Central memory CD8-positive, alpha-beta T cell (primary cell): Measurements from ENCODE around the gene FGF12.
A peak's percentile ranks its signal among the peaks of the same experiment; 100 is the strongest.

ENCODE experiments used
- ATAC-seq: fragments of 150-1000 bp; cut with Tn5 transposase; replicated peaks from 2 replicates; pipeline ENCODE4 v1.10.0; 2022; ENCODE audit warnings: mild to moderate bottlenecking, moderate FRiP score, moderate number of reproducible peaks; ENCODE audit not compliant: poor library complexity, severe bottlenecking; ENCODE audit errors: extremely low read depth
- DNase-seq, 2 donors: peaks; one replicate each; pipeline ENCODE4 v3.0.0; 2021; ENCODE audit warnings: low spot score in 2 of 2
- H3K27ac Mint-ChIP-seq: one replicate; pipeline ENCODE4 v1.8.0; 2022; ENCODE audit warnings: low read depth, mild to moderate bottlenecking, moderate library complexity, mixed read lengths
- H3K27me3 Mint-ChIP-seq: one replicate; pipeline ENCODE4 v1.8.0; 2022; ENCODE audit warnings: mixed read lengths
- H3K36me3 Mint-ChIP-seq: one replicate; pipeline ENCODE4 v1.8.0; 2022; ENCODE audit warnings: mild to moderate bottlenecking, moderate library complexity, mixed read lengths; ENCODE audit not compliant: insufficient read depth
- H3K4me1 Mint-ChIP-seq: one replicate; pipeline ENCODE4 v1.8.0; 2022; ENCODE audit warnings: mixed read lengths
- H3K4me3 Mint-ChIP-seq: one replicate; pipeline ENCODE4 v1.8.0; 2022; ENCODE audit warnings: mild to moderate bottlenecking, moderate library complexity, mixed read lengths
- H3K9me3 Mint-ChIP-seq: one replicate; pipeline ENCODE4 v1.8.0; 2022; ENCODE audit warnings: mixed read lengths

FGF12 gene

DNA sequence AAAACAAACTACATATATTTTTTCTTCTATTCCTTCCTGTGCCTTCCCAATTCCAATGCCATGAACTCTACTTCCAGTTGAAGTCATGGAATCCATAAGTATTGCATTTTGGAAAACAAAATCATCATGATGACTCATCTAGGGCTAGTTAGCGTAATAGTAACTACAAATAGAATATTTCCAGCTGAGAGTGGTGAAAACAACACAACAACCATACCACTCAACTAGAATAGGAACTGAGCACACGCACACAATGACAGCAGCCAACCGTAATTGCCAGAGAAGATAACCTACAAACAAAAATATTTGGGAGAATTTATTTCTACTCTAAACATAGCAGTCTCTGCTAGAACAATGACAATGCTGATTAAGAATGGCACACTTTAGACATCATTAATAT, 225.9 kb downstream of the FGF12 start:
- Mint-ChIP-seq H3K4me1 (no peaks in the 10 kb centered on the region), H3K36me3 (no peaks in the 10 kb centered on the region), H3K4me3 (no peak overlapping the region), H3K27me3 (no peaks in the 10 kb centered on the region), H3K27ac (no peak overlapping the region), H3K9me3 (peaks cover 8% of the 10 kb centered on the region)
- no peak for DNase-seq
- no peak for ATAC-seq

DNA sequence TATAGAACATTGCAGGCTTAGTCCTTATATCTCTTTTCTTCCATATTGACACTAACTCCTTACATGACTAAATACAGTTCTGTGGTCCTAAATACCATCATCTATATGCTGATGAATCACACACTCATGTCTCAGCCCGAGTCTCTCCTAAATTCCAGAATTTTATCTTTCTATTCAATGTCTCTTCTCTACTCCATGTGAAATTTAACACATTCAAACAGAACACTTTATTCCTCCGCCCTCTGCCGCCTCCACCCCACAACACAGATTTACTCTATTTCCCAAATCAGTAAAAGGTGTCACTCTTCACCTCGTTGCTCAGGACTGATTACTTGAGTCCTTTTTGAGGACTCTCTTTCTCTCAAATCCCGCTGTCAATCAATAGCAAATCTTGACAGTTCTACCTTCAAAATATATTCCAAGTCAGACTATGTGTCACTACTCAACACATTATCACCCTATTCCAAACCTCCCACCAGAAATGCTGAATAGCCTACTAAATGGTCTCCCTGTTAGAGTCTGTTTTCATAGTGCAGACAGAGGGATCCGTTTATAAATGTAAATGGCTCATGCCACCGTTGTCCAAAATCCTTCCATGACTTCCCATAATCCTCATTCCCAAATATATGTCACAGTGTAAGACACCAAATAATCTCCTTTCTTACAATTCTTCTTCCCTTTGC, 230.3 kb downstream of the FGF12 start:
- Mint-ChIP-seq H3K27me3 (no peaks in the 10 kb centered on the region), H3K36me3 (no peaks in the 10 kb centered on the region), H3K9me3 (peaks cover 9% of the 10 kb centered on the region), H3K4me3 (no peak overlapping the region), H3K27ac (no peak overlapping the region), H3K4me1 (no peaks in the 10 kb centered on the region)
- no peak for ATAC-seq
- no peak for DNase-seq

DNA sequence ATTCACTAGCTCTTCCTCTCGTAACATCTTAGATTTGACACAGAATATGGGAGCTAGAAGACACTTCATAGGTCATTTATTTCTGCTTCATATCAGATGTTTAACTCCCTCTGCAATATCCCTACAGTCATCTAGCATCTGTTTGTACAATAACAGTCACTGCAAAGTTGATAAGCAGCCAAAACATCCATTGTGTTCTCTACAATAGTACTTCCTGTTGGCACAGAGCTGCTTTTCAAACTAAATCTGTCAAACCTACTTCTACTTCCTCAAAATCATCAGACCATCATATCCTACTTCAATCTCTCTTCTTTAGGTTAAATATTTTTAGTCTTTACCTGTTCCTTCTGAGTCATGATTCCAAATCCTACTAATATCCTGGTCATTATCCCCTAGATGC, 233.2 kb downstream of the FGF12 start:
- Mint-ChIP-seq H3K4me3 (no peak overlapping the region), H3K36me3 (no peaks in the 10 kb centered on the region), H3K27me3 (no peaks in the 10 kb centered on the region), H3K9me3 (peaks cover 9% of the 10 kb centered on the region), H3K4me1 (no peaks in the 10 kb centered on the region), H3K27ac (no peak overlapping the region)
- ATAC-seq (no peak), DNase-seq (no peak)

GRCh38 chr3:192490720-192491119, 236.6 kb downstream of the FGF12 start:
- no peaks in the 10 kb centered on the region for H3K27me3 Mint-ChIP-seq
- peaks cover 9% of the 10 kb centered on the region for H3K9me3 Mint-ChIP-seq
- H3K4me1 Mint-ChIP-seq, result no peaks in the 10 kb centered on the region
- H3K4me3 Mint-ChIP-seq, result no peak overlapping the region
- H3K36me3 Mint-ChIP-seq, result no peaks in the 10 kb centered on the region
- DNase-seq (no peak), ATAC-seq (no peak)
- H3K27ac Mint-ChIP-seq, result no peak overlapping the region

- H3K9me3 Mint-ChIP-seq, result peaks cover 9% of the 10 kb centered on the region
- H3K36me3 Mint-ChIP-seq, result no peaks in the 10 kb centered on the region
- no peak for ATAC-seq
- no peak overlapping the region for H3K27ac Mint-ChIP-seq
- H3K27me3 Mint-ChIP-seq, result no peaks in the 10 kb centered on the region
- no peak overlapping the region for H3K4me3 Mint-ChIP-seq
- DNase-seq, result no peak
- no peaks in the 10 kb centered on the region for H3K4me1 Mint-ChIP-seq
These were observed 237.8 kb downstream of the FGF12 start for GRCh38 chr3:192489579-192489978.

DNA sequence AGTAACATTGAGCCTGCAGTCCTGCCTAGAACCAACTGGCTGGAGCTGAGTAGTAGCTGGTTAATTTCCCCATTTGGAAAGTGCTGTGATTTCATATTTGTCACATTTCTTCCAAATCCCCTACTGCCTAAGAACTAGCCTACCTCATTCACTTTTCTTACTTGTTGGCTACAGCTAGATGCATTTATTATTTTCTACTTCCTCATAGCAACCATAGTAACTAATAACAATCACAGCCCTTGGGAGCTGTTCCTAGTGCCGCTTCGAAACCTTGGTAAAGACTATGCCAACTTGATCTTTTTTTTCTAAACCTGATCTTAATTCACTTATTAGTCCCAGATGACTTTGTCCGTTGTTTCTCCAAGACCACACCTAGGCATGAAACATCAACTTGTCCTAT, 240.3 kb downstream of the FGF12 start:
- no peak overlapping the region for H3K27ac Mint-ChIP-seq
- H3K27me3 Mint-ChIP-seq, result no peaks in the 10 kb centered on the region
- H3K9me3 Mint-ChIP-seq, result no peaks in the 10 kb centered on the region
- ATAC-seq (no peak), DNase-seq (no peak)
- no peaks in the 10 kb centered on the region for H3K4me1 Mint-ChIP-seq
- H3K4me3 Mint-ChIP-seq, result no peak overlapping the region
- no peaks in the 10 kb centered on the region for H3K36me3 Mint-ChIP-seq

- no peaks in the 10 kb centered on the region for H3K36me3 Mint-ChIP-seq
- no peaks in the 10 kb centered on the region for H3K9me3 Mint-ChIP-seq
- ATAC-seq, result no peak
- H3K4me3 Mint-ChIP-seq, result no peak overlapping the region
- no peaks in the 10 kb centered on the region for H3K27me3 Mint-ChIP-seq
- no peak overlapping the region for H3K27ac Mint-ChIP-seq
- no peak for DNase-seq
- H3K4me1 Mint-ChIP-seq, result no peaks in the 10 kb centered on the region
These were observed 244.5 kb downstream of the FGF12 start for GRCh38 chr3:192482809-192483208.

DNA sequence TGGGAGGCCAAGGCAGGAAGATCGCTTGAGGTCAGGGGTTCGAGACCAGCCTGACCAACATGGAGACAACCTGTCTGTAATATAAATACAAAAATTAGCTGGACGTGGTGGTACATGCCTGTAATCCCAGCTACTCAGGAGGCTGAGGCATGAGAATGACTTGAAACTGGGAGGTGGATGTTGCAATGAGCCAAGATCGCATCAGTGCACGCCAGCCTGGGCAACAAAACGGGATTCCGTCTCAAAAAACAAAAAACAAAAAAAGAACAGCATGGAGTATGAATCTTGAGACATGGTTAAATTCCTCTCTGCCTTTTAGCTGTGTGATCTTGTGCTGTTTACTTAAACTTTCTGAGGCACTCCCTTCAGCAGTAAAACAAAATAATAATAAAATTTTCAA, 244.9 kb downstream of the FGF12 start:
- Mint-ChIP-seq H3K9me3 (no peaks in the 10 kb centered on the region), H3K4me3 (no peak overlapping the region), H3K27ac (no peak overlapping the region), H3K36me3 (no peaks in the 10 kb centered on the region), H3K27me3 (no peaks in the 10 kb centered on the region), H3K4me1 (no peaks in the 10 kb centered on the region)
- DNase-seq (no peak), ATAC-seq (no peak)

GRCh38 chr3:192481638-192482037, 245.7 kb downstream of the FGF12 start:
- Mint-ChIP-seq H3K36me3 (no peaks in the 10 kb centered on the region), H3K9me3 (no peaks in the 10 kb centered on the region), H3K27ac (no peak overlapping the region), H3K27me3 (no peaks in the 10 kb centered on the region), H3K4me3 (no peak overlapping the region), H3K4me1 (no peaks in the 10 kb centered on the region)
- DNase-seq, result no peak
- ATAC-seq, result no peak

GRCh38 chr3:192467230-192468140, 259.9 kb downstream of the FGF12 start:
- Mint-ChIP-seq H3K27me3 (peaks cover 29% of the 10 kb centered on the region), H3K4me3 (no peak overlapping the region), H3K4me1 (no peaks in the 10 kb centered on the region), H3K27ac (no peak overlapping the region), H3K36me3 (no peaks in the 10 kb centered on the region), H3K9me3 (no peaks in the 10 kb centered on the region)
- no peak for ATAC-seq
- peak in 1 of 2 donors; percentile 15 for DNase-seq

DNA sequence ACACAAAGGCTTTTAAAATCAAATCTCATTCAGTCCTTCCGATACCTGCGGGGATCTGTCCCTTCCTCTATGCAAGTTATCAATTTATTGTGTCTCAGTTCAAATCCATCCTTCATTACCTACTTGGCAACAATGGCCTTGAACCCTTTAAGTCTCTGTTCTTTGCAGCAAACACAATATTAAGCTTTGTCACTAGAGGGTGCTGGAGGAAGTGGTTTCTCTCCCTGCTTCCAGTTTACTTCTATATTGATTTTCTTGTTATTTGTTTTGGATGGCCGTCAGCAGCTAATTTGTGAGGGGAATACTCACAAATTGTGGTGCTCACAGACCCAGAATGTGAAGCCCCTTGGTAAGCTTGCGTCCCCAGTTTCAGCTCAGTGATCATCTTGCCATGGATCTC, 278.3 kb downstream of the FGF12 start:
- DNase-seq (no peak), ATAC-seq (no peak)
- Mint-ChIP-seq H3K27me3 (no peaks in the 10 kb centered on the region), H3K36me3 (no peaks in the 10 kb centered on the region), H3K9me3 (peaks cover 4% of the 10 kb centered on the region), H3K4me3 (no peak overlapping the region), H3K27ac (no peak overlapping the region), H3K4me1 (no peaks in the 10 kb centered on the region)

DNA sequence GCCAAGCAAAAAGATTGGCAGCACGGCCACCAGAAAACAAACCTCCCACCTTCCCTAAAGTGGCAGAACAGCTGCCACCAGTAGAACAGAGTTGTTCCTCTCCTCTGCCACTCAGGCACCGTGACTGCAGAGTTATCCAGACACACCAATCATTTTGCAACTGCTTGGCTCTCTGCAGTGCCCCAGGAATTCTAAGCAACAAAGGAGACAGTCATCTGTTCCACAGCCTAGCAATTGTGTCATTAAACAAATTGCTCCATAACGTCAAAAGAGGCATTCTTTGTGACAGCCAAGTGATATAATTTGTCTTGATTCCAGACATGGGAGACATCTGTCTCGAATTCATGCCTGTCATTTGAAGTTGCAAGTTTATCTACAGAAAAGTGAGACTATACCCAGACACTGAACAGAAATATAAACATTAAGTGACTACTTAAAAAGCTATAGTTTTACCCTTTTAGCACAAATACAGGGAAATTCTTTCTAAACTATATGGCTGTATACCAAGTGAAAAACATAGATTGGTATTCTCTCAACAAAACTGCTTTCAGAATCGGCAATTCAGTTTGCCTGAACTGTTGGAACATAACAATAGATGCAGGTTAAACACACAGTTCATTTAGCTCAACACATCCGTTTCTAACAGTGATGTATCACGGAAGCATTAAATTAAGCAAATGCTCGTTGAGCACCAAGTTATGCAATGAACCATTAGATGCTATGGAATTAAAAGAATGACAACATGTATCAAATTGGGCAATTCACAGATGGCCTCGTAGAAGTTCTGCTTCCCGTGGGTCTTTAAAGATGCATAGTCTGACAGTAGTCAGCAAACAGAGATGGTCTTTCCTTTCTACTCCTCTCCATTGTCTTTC, 281.3 kb downstream of the FGF12 start:
- Mint-ChIP-seq H3K4me1 (no peaks in the 10 kb centered on the region), H3K36me3 (no peaks in the 10 kb centered on the region), H3K27ac (no peak overlapping the region), H3K27me3 (no peaks in the 10 kb centered on the region), H3K9me3 (peaks cover 4% of the 10 kb centered on the region), H3K4me3 (no peak overlapping the region)
- ATAC-seq (no peak), DNase-seq (no peak)
